GM13976 (cell line): Measurements from ENCODE around the gene CEACAM21.

Experiments
- DNase-seq: peaks from one replicate; pipeline ENCODE4 v3.0.0; 2012; ENCODE audit warnings: low spot score
- in situ Hi-C: fragments of 300-500 bp; cut with MboI; formaldehyde crosslinking; loops from one replicate; pipeline ENCODE4 v1.12.0; 2022; ENCODE audit warnings: low sequenced_read_pairs, mixed read lengths, inconsistent platforms; ENCODE audit not compliant: unreplicated experiment
- TF ChIP-seq, protein P1 (sequence below): IDR thresholded peaks from 2 replicates; pipeline ENCODE4 v1.5.1; 2012; ENCODE audit warnings: borderline replicate concordance, mild to moderate bottlenecking; ENCODE audit not compliant: insufficient read depth; ENCODE audit errors: extremely low read depth, missing control alignments, control extremely low read depth

CEACAM21 gene

DNA sequence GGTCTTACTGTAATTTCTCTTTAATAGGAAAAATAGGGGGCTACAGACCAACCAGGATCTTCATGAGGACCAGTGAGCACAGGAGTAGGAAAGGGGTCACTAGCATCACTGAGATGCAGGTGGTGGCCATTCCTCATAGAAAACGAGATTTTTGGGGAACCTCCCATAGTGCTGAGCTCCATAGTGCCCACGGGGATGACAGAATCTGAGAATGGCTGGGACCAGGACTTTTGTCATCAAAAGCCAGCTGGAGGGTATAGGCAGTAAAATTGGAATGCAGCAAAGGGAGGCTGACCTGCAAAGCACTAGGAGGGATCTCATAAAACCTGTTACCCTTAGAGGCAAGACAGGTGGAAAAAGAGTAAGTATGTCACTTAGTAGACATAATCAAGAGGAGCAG lies 28.4 kb upstream of the CEACAM21 start:
- in situ Hi-C loops: no loop called here
- TF ChIP-seq, protein P1, sequence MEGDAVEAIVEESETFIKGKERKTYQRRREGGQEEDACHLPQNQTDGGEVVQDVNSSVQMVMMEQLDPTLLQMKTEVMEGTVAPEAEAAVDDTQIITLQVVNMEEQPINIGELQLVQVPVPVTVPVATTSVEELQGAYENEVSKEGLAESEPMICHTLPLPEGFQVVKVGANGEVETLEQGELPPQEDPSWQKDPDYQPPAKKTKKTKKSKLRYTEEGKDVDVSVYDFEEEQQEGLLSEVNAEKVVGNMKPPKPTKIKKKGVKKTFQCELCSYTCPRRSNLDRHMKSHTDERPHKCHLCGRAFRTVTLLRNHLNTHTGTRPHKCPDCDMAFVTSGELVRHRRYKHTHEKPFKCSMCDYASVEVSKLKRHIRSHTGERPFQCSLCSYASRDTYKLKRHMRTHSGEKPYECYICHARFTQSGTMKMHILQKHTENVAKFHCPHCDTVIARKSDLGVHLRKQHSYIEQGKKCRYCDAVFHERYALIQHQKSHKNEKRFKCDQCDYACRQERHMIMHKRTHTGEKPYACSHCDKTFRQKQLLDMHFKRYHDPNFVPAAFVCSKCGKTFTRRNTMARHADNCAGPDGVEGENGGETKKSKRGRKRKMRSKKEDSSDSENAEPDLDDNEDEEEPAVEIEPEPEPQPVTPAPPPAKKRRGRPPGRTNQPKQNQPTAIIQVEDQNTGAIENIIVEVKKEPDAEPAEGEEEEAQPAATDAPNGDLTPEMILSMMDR: no peak
- DNase-seq: no peak

DNA sequence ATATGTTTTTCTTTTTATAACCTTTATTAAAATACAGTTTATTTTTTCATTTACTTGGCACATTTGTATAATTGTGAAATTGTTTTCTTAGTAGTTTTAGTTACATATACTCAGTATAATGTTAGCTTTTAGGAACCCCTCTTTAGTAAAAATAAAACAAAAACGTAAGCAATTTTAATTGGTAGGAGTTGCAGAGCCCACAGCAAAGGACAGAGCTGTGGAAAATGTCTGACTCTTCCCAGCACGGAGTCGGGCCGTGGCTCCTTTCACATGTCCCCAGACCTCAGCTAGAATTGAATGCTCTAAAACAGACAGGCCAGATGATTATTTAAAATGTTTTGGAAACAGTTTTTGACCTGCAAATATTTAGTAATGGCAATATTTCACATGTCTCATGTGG lies 27.9 kb upstream of the CEACAM21 start:
- in situ Hi-C loops: no loop called here
- no peak for DNase-seq
- TF ChIP-seq, protein P1: no peak

DNA sequence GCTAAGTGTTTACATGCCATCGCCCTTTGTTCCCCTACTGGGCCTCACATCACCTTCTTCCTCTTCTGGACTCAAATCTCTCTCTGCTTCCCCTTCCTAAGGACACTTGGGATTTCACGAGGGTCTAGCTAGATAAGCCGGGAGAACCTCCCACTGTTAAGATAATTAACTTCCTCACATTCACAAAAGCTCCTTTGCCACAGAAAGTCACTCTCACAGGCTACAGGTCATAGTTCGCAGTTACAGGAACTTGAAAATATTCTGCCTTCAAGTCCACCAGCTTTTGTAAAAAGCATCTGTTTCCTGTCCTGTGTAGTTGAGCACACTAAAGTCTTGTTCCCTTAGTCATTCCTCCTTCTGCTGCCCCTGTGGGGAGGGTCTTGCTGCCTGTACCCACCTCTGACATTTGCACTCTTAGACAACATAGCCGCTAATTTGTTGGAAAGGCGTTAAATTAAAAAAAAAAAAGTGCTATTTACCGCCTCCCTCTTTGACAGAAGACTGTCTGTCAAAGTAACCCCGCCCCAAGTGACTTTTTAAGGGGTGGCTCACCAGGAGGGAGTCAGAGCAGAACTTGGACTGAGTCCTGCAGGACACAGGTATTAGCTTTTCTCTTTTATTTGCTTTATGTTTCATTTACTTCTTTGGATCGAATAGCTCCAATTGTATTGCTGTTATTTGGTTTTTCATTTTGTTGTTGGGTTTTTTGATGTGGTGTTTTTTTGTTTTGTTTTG lies 26.8 kb upstream of the CEACAM21 start:
- DNase-seq: peak; percentile 58

DNA sequence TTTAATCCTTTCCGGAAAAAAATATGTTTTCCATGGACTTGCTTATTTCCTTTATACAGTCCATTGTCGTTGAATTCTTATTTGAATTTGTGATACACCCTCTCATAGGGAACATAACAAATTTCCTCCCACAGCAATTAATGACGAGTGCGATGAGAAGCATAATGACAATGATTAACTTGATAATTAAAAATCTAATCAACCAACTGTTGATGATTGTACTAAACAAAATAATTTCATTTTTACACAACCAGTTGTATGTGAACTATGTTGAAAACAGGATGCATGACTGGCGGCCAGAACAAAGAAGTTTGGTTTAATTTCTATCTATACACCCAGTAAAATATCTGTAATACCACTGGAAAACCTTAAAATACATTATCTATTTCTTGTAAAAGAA lies 26.1 kb upstream of the CEACAM21 start:
- no peak for DNase-seq
- in situ Hi-C loops: no loop called here
- TF ChIP-seq, protein P1: no peak

More for the DNA sequence above, 26.8 kb upstream of the CEACAM21 start:
- in situ Hi-C loops: no loop called here
- TF ChIP-seq, protein P1: no peak

DNA sequence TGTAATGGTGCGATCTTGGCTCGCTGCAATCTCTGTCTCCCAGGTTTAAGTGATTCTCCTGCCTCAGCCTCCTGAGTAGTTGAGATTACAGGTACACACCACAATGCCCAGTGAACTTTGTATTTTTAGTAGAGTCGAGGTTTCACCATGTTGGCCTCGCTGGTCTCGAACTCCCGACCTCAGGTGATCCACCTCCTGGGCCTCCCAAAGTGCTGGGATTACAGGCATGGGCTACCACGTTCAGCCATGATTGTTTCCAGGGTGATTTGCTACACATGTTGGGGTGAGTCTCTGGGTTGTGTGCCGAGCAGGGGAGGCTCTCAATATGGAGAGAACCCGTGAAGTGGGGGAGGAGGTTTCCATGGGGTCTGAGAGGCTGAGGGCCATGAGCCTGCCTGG lies 24.8 kb upstream of the CEACAM21 start:
- TF ChIP-seq, protein P1: no peak
- no peak for DNase-seq
- in situ Hi-C loops: no loop called here

DNA sequence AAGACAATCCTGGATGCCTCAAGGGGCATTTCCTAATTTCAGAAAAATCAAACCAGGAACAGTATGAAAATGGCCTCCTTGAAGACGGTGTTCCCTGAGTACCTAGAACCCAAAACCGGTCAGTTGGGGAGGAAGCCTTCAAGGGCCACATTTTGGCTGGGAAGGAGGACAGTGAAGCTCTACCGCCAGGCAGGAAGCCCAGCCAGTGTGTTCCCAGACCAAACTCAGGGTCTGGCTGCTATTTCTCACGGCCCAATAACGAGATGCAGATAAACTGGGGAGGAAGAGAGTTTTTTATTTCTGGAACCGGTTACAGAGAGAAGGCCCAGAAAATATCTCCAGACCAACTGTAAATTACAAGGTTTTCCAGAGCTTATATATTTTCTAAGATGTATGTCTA lies 24.3 kb upstream of the CEACAM21 start:
- DNase-seq: no peak
- in situ Hi-C loops: no loop called here
- TF ChIP-seq, protein P1: no peak
